HG02588 (cell line): ENCODE results near the gene AK8.

ENCODE experiments used
- ATAC-seq: cut with Tn5 transposase; IDR thresholded peaks from one replicate; pipeline ENCODE4 v1.9.1; 2021; ENCODE audit warnings: mild to moderate bottlenecking, moderate library complexity; ENCODE audit not compliant: unreplicated experiment

The AK8 gene

DNA sequence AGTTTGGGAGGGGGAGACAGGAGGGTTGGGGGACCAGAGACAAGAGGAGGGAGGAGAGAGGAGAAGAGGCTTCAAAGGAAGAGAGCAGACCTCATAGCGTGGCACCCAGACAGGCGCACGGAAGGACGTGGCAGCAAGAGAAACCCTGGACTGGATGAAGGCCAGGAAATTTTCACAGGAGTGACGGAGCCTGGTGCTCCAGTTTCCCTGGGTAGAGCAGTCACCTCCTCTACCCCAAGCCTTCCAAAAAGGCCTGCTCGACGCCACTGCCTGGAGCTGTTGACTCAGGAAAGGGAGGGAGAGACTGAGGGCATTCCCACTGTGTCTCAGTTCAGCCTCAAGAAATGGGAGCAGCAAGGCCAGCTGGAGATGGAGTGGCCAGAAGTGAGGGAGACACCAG, 19.3 kb downstream of the AK8 start:
- no peak for ATAC-seq

DNA sequence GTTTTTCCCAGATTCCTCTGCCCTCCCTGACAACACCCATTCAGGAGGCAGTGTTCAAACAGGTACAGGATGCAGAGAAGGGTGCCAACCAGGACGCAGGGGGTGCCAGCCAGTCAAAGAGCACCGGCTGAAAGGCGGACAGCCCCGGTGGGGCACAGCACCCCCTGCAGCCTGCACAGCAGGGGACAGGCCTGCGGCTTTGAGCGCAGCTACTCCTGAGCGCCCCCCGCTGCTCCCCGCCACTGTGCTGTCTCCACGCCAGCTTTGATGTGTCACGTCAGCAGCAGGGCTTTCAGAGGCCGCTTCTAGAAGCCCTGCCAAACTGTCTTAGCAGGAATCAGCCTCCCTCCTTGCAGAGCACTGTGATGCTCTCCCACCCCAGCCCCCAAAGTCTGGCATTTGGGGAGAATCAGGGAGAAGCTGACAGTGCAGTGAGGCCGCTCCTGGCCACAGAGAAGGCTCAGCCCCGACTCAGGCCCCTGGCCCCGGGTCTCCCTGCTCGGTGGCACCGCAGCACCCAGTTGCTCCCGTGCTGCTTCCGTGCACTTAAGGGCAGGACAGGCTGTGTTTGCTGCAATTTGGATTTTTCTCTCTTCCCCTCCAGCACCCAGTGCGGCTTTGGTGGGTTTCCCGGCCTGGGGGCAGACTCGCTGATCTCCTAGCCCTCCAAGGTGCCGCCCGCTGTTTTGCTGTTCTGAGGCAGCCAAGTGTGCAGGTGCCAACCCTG, 20.3 kb downstream of the AK8 start:
- ATAC-seq, result no peak

GRCh38 chr9:132857031-132857430, 21.1 kb downstream of the AK8 start:
- no peak for ATAC-seq

- no peak for ATAC-seq
Observed at GRCh38 chr9:132855904-132856303, 22.2 kb downstream of the AK8 start.

DNA sequence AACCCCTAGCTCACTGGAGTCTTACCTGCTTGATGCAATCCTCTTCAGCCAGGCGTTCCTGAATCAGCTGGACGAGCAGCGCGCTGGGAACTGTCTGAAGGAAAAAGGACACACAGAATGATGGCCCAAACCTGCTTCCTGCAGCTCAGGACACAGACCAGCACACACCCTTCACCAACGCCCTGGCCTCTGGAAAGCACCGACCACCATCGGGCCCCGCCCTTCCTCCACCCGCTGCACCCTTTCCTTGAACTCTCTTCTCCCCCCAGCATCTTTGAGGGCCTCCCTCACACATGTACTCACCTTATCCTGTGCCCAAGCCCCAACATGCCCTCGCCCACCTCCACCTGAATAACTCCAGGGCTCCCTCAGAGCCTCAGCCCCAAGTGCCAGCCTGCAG, 23.3 kb downstream of the AK8 start:
- no peak for ATAC-seq

- no peak for ATAC-seq
Observed at GRCh38 chr9:132853482-132853881, 24.6 kb downstream of the AK8 start.

DNA sequence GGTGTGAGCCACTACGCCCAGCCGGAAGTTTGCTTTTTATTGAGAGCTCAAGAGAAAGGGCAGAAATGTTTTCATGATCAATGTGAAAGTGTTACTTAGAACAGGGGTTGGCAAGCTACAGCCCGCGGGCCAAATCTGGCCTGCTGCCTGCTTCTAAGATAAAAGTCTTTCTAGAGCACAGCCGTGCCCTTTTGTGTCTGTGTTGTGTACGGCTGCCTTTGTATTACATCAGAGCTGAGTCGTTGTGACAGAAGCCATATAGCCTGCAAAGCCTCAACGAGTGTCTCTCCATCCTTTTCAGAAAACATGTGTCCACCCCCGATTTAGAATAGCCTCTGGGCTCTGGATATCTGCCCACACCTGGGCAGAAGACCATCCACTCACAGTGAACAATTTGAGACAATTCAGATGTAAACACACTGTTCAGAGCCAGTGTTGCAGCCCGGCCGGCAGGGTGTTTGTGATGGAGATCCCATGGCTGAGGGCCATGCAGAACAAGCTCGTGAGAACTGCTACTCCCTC, 28.8 kb downstream of the AK8 start:
- ATAC-seq, result no peak

- no peak for ATAC-seq
Observed at GRCh38 chr9:132846918-132847515, 31.1 kb downstream of the AK8 start.

DNA sequence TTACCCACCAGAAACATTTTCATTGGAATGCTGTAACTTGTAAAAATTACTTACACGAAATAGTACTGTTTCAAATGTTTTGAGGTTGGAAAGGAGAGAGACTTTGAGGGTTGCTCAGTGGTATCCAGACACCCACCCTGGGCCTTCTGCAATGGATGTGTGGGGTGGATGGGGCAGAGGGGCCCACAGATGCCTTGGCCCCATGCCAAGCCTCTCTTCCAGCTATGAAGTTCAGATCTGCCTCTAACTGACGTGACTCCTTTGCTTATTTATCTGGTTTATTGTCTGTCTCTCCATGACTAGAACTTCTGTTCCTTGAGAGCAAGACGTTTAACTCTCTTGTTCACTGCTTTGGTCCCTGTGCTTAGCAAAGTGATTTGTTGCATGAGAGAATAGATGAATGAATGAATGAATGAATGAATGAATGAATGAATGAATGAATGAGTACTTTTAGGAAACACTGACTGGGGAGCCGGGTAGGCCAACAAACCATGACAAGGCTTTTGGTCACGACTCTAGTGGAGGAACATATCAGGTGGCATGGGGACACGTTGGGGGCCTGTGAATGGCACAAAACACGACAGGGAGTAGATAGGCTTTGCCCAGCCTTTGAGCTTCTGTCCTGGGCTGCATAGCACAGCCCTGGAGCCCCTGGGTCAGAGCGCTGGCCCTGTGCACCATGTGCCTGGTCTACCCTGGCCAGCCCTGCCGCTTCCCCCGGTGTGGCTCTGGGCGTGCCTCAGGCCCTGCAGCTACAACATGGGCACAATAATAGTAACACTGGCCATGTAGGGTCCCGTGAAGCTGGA, 31.8 kb downstream of the AK8 start:
- no peak for ATAC-seq

DNA sequence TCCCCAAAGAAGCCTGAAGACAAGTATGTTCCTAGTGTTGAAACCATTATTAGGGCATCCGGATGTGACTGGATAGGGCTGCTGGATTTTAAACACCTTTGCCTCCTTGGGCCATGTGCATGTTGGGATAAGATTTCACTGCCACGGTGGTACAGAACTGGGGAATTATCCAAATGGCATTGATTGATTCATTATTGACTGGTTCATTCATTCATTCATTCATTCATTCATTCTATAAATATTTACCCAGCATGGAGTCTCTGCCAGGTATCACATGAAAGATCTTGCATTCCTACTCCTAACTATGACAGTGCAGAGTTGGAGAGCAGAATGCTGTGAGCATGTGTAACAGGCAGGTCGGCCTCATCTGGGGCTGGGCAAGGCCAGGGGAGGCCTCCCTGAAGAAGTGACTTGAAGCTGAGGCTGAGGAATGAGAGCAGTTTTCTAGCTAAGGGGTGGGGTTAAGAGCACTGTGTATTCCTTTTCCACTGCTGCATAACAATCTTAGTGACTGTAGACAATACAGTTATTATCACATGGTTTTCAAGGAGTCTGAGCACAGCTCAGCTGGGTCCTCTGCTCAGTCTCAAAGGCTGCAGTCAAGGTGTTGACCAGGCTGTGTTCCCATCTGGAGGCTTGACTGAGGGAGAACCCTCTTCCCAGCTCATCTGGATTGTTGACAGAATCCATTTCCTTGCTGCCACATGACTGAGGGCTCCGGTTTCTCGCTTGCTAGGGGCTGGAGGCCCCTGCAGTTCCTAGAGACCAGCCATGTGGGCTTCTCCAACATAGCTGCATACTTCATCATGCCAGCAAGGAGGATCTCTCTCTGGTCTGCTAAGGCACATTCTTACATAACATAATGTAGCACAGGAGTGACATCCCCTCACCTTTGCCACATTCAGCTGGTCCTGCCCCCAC, 35.7 kb downstream of the AK8 start:
- ATAC-seq, result no peak

GRCh38 chr9:132840980-132841379, 37.1 kb downstream of the AK8 start:
- no peak for ATAC-seq

DNA sequence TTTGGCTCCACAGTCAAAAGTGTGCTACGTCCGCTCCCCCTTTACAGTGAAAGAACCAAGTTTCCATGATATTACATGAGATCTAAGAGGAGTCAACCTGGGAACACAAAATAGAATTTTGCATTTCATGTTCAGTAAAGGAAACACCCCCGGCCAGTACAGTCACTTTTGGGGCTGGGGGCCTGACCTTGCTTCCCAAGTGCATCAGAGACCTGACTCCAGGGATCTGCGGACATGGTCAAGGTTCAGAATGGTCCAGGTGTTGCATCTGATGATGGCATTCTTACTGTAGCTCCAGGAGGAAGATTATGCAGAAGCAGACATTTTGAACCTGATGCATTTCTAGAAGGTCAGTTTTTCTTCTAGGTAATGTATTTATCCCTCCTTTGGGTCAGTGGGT, 39.8 kb downstream of the AK8 start:
- ATAC-seq, result no peak

GRCh38 chr9:132837501-132838286, 40.4 kb downstream of the AK8 start:
- ATAC-seq, result no peak

DNA sequence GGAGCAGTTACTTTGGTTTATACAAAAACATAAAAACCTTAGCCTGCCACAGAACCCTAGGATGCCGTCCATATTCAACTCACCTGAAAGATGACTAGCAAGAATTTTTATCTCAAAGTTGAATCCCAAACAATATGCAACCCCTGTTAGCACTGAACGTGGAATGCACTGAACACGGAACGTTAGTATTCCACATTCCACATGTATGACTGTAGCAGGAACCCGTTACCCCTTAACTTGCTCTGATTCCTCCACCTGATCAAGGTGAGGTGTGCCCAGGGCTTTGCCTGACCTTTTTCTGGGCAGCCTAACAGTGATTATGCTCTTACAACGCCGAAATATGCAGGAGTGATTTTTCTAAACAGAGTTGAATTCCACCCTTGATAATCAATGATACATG, 43.7 kb downstream of the AK8 start:
- ATAC-seq, result no peak

DNA sequence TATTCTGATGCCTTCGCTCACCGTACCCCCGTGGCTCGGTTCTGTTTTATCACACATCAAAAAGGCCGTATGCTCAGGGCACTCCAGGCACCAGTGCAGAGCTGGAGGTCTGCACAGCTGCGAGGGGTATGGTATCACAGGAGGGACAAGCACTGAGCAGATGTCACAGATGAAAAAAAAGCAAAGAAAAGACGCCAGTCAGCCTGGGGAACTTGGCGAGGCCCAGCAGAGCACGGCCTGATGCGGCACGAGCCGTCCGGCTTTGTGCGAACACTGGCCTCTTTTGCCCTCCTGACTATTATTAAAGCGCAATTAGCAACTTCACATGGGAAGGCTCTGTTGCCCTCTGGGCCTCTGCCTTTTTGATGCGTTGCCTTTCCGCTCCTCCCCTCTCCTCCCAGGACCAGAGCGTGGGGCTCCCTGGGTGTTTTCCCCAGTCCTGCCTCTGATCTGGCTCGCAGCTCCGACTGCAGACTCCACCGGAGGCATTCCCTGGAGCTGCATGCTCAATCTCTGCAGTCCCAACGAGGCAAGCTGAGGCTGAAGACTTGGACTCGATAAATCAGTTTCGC, 44.4 kb downstream of the AK8 start:
- no peak for ATAC-seq

DNA sequence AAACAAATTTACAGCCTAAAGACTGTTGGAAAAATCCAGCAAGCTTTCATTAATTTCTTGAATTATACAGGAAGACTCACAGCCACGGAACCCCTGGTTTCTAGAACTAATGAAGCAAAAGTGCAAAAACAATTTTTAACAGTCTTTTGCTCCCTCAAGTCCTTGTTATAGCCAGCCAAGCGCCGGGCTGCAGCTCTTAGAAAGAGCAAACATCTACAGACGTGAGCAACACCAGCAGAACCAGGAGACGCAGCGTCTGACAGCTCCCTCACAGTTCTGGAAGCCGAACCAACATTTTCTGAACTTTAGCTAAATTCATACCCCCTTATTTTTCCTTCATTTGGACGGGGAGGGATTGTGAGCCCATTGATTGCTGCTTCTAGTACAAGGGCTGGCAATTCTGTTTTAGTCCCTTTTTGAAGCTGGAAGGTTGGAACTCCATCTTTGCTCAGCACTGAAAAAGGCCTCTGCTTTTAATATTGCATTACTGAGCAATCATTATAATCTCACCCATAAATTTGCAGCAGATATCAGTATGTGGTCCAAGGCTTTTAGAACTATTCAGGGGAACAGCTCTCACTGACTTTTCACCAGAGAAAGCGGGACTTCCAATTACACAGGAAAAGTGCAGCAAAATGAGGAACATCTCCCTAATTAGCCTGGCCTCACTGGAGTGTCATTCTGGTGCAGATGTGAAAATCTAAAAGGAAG, 45.8 kb downstream of the AK8 start:
- ATAC-seq, result no peak

DNA sequence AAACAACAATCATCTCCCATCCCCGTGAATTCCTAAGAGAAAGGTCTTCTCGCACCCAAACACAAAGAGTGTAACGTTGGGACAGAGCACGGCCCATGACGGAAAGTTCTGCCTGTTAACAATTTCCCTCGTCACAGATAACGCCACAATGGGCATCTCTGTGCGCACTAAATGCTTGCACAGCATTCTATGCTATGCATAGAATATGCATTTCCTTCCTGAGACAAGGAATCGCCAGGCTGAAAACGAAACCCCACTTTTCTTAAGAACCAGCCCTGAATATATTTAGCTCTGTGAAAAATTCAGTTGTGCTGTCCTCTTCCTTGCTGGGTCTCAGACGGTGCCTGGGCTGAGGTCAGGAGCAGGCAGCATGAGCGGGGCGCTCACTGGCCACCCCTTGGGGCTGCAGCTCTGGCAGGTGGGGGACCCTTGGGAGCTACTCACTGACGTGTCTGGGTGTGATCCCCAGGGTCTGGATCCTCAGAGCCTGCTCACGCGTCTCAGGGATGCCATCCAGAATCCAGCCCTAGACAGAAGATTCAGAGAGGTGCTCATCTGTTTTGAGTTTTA, 49.8 kb downstream of the AK8 start:
- ATAC-seq, result no peak

GRCh38 chr9:132827366-132827765, 50.7 kb downstream of the AK8 start:
- no peak for ATAC-seq
